ENCODE measurements around the gene ZNF133. TPM values are rescaled to one million over a fixed set of nuclear protein-coding genes. Genes with fewer than 3 reads are reported as not detected.

The ZNF133 gene
- total RNA-seq, 1 experiment from 2014 or later, result 9.3 TPM

GRCh38 chr20:18259730-18260129 lies 28.6 kb upstream of the ZNF133 start:
- ChIA-PET CTCF (no interaction called here), POLR2A (ENCODE audit: low non-redundant PET) (no interaction called here)
- TF ChIP-seq CTCF (conservative IDR thresholded peaks at IDR 0.05; ENCODE audit: low read depth, low read length) (no peak), EZH2 (IDR thresholded peaks at IDR 0.05; ENCODE audit: borderline replicate concordance, low read depth, low read length, poor library complexity, severe bottlenecking) (no peak)
- H3K27me3 ChIP-seq (replicated peaks; ENCODE audit: insufficient read depth, low read depth, low read length, poor library complexity), result no peaks in the 10 kb centered on the region
- no peaks in the 10 kb centered on the region for H3K4me1 ChIP-seq (ENCODE audit: insufficient read depth, low read length, poor library complexity, severe bottlenecking)
- no peaks in the 10 kb centered on the region for H3K36me3 ChIP-seq (ENCODE audit: insufficient read depth, low read length, poor library complexity, severe bottlenecking)
- H3K27ac ChIP-seq (ENCODE audit: low read depth, low read length, poor library complexity, severe bottlenecking), result no peak overlapping the region
- no peak for DNase-seq (ENCODE audit: low spot score)
- H3K4me3 ChIP-seq (ENCODE audit: low read depth, low read length, poor library complexity, severe bottlenecking), result no peak overlapping the region
- intact Hi-C loops (cut with micrococcal nuclease; ENCODE audit: unreplicated experiment), result no loop called here
- H3K9me3 ChIP-seq (ENCODE audit: low read depth, low read length, poor library complexity, severe bottlenecking), result no peaks in the 10 kb centered on the region
- BruUV-seq (replicated peaks), result no TSS peak

DNA sequence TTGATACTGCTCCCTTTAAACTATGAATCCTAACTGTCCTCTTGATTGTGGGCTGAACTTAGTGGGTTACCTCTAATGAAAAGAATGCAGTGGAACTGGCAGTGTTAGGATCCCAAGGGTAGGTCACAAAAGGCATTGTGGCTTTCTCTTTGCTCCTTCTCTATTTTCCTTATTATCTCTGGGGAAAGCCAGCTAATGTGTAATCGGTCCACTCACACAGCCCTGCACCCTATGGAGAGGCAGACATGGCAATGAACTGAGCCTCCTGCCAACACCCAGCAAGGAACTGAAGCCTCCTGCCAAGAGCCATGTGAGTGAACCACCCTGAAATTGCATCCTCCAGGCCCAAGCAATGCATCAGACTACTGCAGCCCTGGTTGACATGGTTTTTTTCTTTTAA lies 24.6 kb upstream of the ZNF133 start:
- TF ChIP-seq EZH2 (IDR thresholded peaks at IDR 0.05; ENCODE audit: borderline replicate concordance, low read depth, low read length, poor library complexity, severe bottlenecking) (no peak), CTCF (conservative IDR thresholded peaks at IDR 0.05; ENCODE audit: low read depth, low read length) (no peak)
- ChIA-PET CTCF (no interaction called here), POLR2A (ENCODE audit: low non-redundant PET) (no interaction called here)
- intact Hi-C loops (cut with micrococcal nuclease; ENCODE audit: unreplicated experiment), result no loop called here
- Histone ChIP-seq H3K4me1 (ENCODE audit: insufficient read depth, low read length, poor library complexity, severe bottlenecking) (no peaks in the 10 kb centered on the region), H3K4me3 (ENCODE audit: low read depth, low read length, poor library complexity, severe bottlenecking) (no peak overlapping the region), H3K27me3 (replicated peaks; ENCODE audit: insufficient read depth, low read depth, low read length, poor library complexity) (peaks cover 4% of the 10 kb centered on the region), H3K27ac (ENCODE audit: low read depth, low read length, poor library complexity, severe bottlenecking) (no peak overlapping the region), H3K9me3 (ENCODE audit: low read depth, low read length, poor library complexity, severe bottlenecking) (no peaks in the 10 kb centered on the region), H3K36me3 (ENCODE audit: insufficient read depth, low read length, poor library complexity, severe bottlenecking) (no peaks in the 10 kb centered on the region)
- no TSS peak for BruUV-seq (replicated peaks)
- no peak for DNase-seq (ENCODE audit: low spot score)

DNA sequence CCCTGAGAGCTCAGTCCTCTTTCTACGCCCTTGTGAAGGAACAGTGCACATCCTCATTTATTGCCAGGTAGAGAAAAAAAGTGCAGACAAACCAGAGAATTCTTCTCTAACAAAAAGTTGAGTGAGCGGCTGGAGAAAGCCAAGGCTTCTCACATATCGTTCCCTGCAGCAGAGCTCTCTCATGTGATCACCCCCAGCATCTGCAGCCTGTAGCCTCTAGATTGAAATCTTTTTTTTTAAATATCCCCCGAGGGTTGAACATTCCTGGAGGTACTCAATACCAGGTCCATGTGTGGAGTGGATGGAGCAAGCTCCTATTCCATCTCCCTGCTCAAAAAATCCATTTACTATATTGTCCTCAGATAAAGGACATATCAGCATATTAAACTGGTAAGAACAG lies 22.9 kb upstream of the ZNF133 start:
- Histone ChIP-seq H3K4me1 (ENCODE audit: insufficient read depth, low read length, poor library complexity, severe bottlenecking) (no peaks in the 10 kb centered on the region), H3K4me3 (ENCODE audit: low read depth, low read length, poor library complexity, severe bottlenecking) (no peak overlapping the region), H3K27me3 (replicated peaks; ENCODE audit: insufficient read depth, low read depth, low read length, poor library complexity) (peaks cover 4% of the 10 kb centered on the region), H3K9me3 (ENCODE audit: low read depth, low read length, poor library complexity, severe bottlenecking) (no peaks in the 10 kb centered on the region), H3K27ac (ENCODE audit: low read depth, low read length, poor library complexity, severe bottlenecking) (no peak overlapping the region), H3K36me3 (ENCODE audit: insufficient read depth, low read length, poor library complexity, severe bottlenecking) (no peaks in the 10 kb centered on the region)
- POLR2A ChIA-PET (ENCODE audit: low non-redundant PET), result no interaction called here
- CTCF ChIA-PET, result no interaction called here
- DNase-seq (ENCODE audit: low spot score), result no peak
- no TSS peak for BruUV-seq (replicated peaks)
- intact Hi-C loops (cut with micrococcal nuclease; ENCODE audit: unreplicated experiment), result no loop called here
- TF ChIP-seq CTCF (conservative IDR thresholded peaks at IDR 0.05; ENCODE audit: low read depth, low read length) (no peak), EZH2 (IDR thresholded peaks at IDR 0.05; ENCODE audit: borderline replicate concordance, low read depth, low read length, poor library complexity, severe bottlenecking) (no peak)
